Measurements from ENCODE around the gene PDCD5. TPM values are rescaled to one million over a fixed set of nuclear protein-coding genes. Genes with fewer than 3 reads are reported as not detected.
"Not testable (repeated sequence)": the region's sequence is repeated elsewhere in the genome, so short reads cannot be mapped to it uniquely, and the experiment has no call there.

PDCD5 gene
- polyA plus RNA-seq, 2 donors = 95.3 to 197 TPM

GRCh38 chr19:32550666-32551065, 30.3 kb upstream of the PDCD5 start:
- Histone ChIP-seq H3K4me3 (ENCODE audit: low read depth in 1 of 2, low read length in 2 of 2) (no peak overlapping the region), H3K27ac (ENCODE audit: low read depth in 2 of 2, low read length in 1 of 2) (no peak overlapping the region), H3K27me3 (ENCODE audit: control insufficient read depth in 1 of 2, insufficient read depth in 2 of 2, low read length in 2 of 2) (no peaks in the 10 kb centered on the region), H3K36me3 (ENCODE audit: control insufficient read depth in 2 of 2, insufficient read depth in 2 of 2, low read length in 1 of 2) (no peaks in the 10 kb centered on the region), H3K4me1 (ENCODE audit: control insufficient read depth in 2 of 2, insufficient read depth in 2 of 2, low read length in 1 of 2) (no peaks in the 10 kb centered on the region), H3K9me3 (ENCODE audit: control insufficient read depth in 2 of 2, insufficient read depth in 1 of 2, low read depth in 1 of 2, low read length in 1 of 2) (peaks cover 0 to 2% of the 10 kb centered on the region in 2 donors)
- 54 to 56% methylated on average over 5 of the region's 5 CpGs for WGBS, 2 donors

GRCh38 chr19:32555786-32556185, 25.2 kb upstream of the PDCD5 start:
- Histone ChIP-seq H3K27ac (ENCODE audit: low read depth in 2 of 2, low read length in 1 of 2) (no peak overlapping the region), H3K4me1 (ENCODE audit: control insufficient read depth in 2 of 2, insufficient read depth in 2 of 2, low read length in 1 of 2) (no peaks in the 10 kb centered on the region), H3K9me3 (ENCODE audit: control insufficient read depth in 2 of 2, insufficient read depth in 1 of 2, low read depth in 1 of 2, low read length in 1 of 2) (no peaks in the 10 kb centered on the region), H3K4me3 (ENCODE audit: low read depth in 1 of 2, low read length in 2 of 2) (no peak overlapping the region), H3K36me3 (ENCODE audit: control insufficient read depth in 2 of 2, insufficient read depth in 2 of 2, low read length in 1 of 2) (no peaks in the 10 kb centered on the region), H3K27me3 (ENCODE audit: control insufficient read depth in 1 of 2, insufficient read depth in 2 of 2, low read length in 2 of 2) (no peaks in the 10 kb centered on the region)
- WGBS, 2 donors = 57 to 93% methylated on average over 1 of the region's 1 CpG

- Histone ChIP-seq H3K4me1 (ENCODE audit: control insufficient read depth in 2 of 2, insufficient read depth in 2 of 2, low read length in 1 of 2) (no peaks in the 10 kb centered on the region), H3K27me3 (ENCODE audit: control insufficient read depth in 1 of 2, insufficient read depth in 2 of 2, low read length in 2 of 2) (no peaks in the 10 kb centered on the region), H3K4me3 (ENCODE audit: low read depth in 1 of 2, low read length in 2 of 2) (no peak overlapping the region), H3K9me3 (ENCODE audit: control insufficient read depth in 2 of 2, insufficient read depth in 1 of 2, low read depth in 1 of 2, low read length in 1 of 2) (no peaks in the 10 kb centered on the region), H3K27ac (ENCODE audit: low read depth in 2 of 2, low read length in 1 of 2) (no peak overlapping the region), H3K36me3 (ENCODE audit: control insufficient read depth in 2 of 2, insufficient read depth in 2 of 2, low read length in 1 of 2) (no peaks in the 10 kb centered on the region)
- WGBS, 2 donors = 58 to 59% methylated on average over 10 of the region's 10 CpGs
These were observed 22.3 kb upstream of the PDCD5 start for GRCh38 chr19:32558607-32559228.

GRCh38 chr19:32563761-32564160, 17.2 kb upstream of the PDCD5 start:
- no peak overlapping the region for H3K27ac ChIP-seq (ENCODE audit: low read depth in 2 of 2, low read length in 1 of 2)
- H3K9me3 ChIP-seq (ENCODE audit: control insufficient read depth in 2 of 2, insufficient read depth in 1 of 2, low read depth in 1 of 2, low read length in 1 of 2) = no peaks in the 10 kb centered on the region
- no peaks in the 10 kb centered on the region for H3K27me3 ChIP-seq (ENCODE audit: control insufficient read depth in 1 of 2, insufficient read depth in 2 of 2, low read length in 2 of 2)
- 89 to 95% methylated on average over 9 of the region's 9 CpGs for WGBS, 2 donors
- H3K4me1 ChIP-seq (ENCODE audit: control insufficient read depth in 2 of 2, insufficient read depth in 2 of 2, low read length in 1 of 2) = no peaks in the 10 kb centered on the region
- no peaks in the 10 kb centered on the region for H3K36me3 ChIP-seq (ENCODE audit: control insufficient read depth in 2 of 2, insufficient read depth in 2 of 2, low read length in 1 of 2)
- no peak overlapping the region for H3K4me3 ChIP-seq (ENCODE audit: low read depth in 1 of 2, low read length in 2 of 2)

- 70% methylated on average over 5 of the region's 5 CpGs for WGBS, 2 donors
- Histone ChIP-seq H3K4me1 (ENCODE audit: control insufficient read depth in 2 of 2, insufficient read depth in 2 of 2, low read length in 1 of 2) (no peaks in the 10 kb centered on the region), H3K27ac (ENCODE audit: low read depth in 2 of 2, low read length in 1 of 2) (no peak overlapping the region), H3K36me3 (ENCODE audit: control insufficient read depth in 2 of 2, insufficient read depth in 2 of 2, low read length in 1 of 2) (no peaks in the 10 kb centered on the region), H3K27me3 (ENCODE audit: control insufficient read depth in 1 of 2, insufficient read depth in 2 of 2, low read length in 2 of 2) (no peaks in the 10 kb centered on the region), H3K9me3 (ENCODE audit: control insufficient read depth in 2 of 2, insufficient read depth in 1 of 2, low read depth in 1 of 2, low read length in 1 of 2) (no peaks in the 10 kb centered on the region), H3K4me3 (ENCODE audit: low read depth in 1 of 2, low read length in 2 of 2) (no peak overlapping the region)
These were observed 14.7 kb upstream of the PDCD5 start for GRCh38 chr19:32566246-32566830.

GRCh38 chr19:32567486-32567885, 13.5 kb upstream of the PDCD5 start:
- 89 to 90% methylated on average over 9 of the region's 9 CpGs for WGBS, 2 donors
- Histone ChIP-seq H3K36me3 (ENCODE audit: control insufficient read depth in 2 of 2, insufficient read depth in 2 of 2, low read length in 1 of 2) (no peaks in the 10 kb centered on the region), H3K9me3 (ENCODE audit: control insufficient read depth in 2 of 2, insufficient read depth in 1 of 2, low read depth in 1 of 2, low read length in 1 of 2) (no peaks in the 10 kb centered on the region), H3K27ac (ENCODE audit: low read depth in 2 of 2, low read length in 1 of 2) (no peak overlapping the region), H3K4me1 (ENCODE audit: control insufficient read depth in 2 of 2, insufficient read depth in 2 of 2, low read length in 1 of 2) (no peaks in the 10 kb centered on the region), H3K27me3 (ENCODE audit: control insufficient read depth in 1 of 2, insufficient read depth in 2 of 2, low read length in 2 of 2) (no peaks in the 10 kb centered on the region), H3K4me3 (ENCODE audit: low read depth in 1 of 2, low read length in 2 of 2) (no peak overlapping the region)

- no peaks in the 10 kb centered on the region for H3K9me3 ChIP-seq (ENCODE audit: control insufficient read depth in 2 of 2, insufficient read depth in 1 of 2, low read depth in 1 of 2, low read length in 1 of 2)
- H3K27me3 ChIP-seq (ENCODE audit: control insufficient read depth in 1 of 2, insufficient read depth in 2 of 2, low read length in 2 of 2) = no peaks in the 10 kb centered on the region
- 32 to 33% methylated on average over 15 of the region's 15 CpGs for WGBS, 2 donors
- no peaks in the 10 kb centered on the region for H3K4me1 ChIP-seq (ENCODE audit: control insufficient read depth in 2 of 2, insufficient read depth in 2 of 2, low read length in 1 of 2)
- no peak overlapping the region for H3K27ac ChIP-seq (ENCODE audit: low read depth in 2 of 2, low read length in 1 of 2)
- H3K4me3 ChIP-seq (ENCODE audit: low read depth in 1 of 2, low read length in 2 of 2) = no peak overlapping the region
- H3K36me3 ChIP-seq (ENCODE audit: control insufficient read depth in 2 of 2, insufficient read depth in 2 of 2, low read length in 1 of 2) = no peaks in the 10 kb centered on the region
These were observed 10.8 kb upstream of the PDCD5 start for GRCh38 chr19:32570081-32570785.

GRCh38 chr19:32571471-32572075, 9.4 kb upstream of the PDCD5 start:
- not testable (repeated sequence) for H3K4me1 ChIP-seq (ENCODE audit: control insufficient read depth in 2 of 2, insufficient read depth in 2 of 2, low read length in 1 of 2); H3K4me3 ChIP-seq (ENCODE audit: low read depth in 1 of 2, low read length in 2 of 2); H3K27ac ChIP-seq (ENCODE audit: low read depth in 2 of 2, low read length in 1 of 2); H3K36me3 ChIP-seq (ENCODE audit: control insufficient read depth in 2 of 2, insufficient read depth in 2 of 2, low read length in 1 of 2); H3K9me3 ChIP-seq (ENCODE audit: control insufficient read depth in 2 of 2, insufficient read depth in 1 of 2, low read depth in 1 of 2, low read length in 1 of 2); H3K27me3 ChIP-seq (ENCODE audit: control insufficient read depth in 1 of 2, insufficient read depth in 2 of 2, low read length in 2 of 2)
- WGBS, 2 donors = 73 to 85% methylated on average over 17 to 33 of the region's 36 CpGs

- H3K4me3 ChIP-seq (ENCODE audit: low read depth in 1 of 2, low read length in 2 of 2); H3K4me1 ChIP-seq (ENCODE audit: control insufficient read depth in 2 of 2, insufficient read depth in 2 of 2, low read length in 1 of 2); H3K27me3 ChIP-seq (ENCODE audit: control insufficient read depth in 1 of 2, insufficient read depth in 2 of 2, low read length in 2 of 2); H3K36me3 ChIP-seq (ENCODE audit: control insufficient read depth in 2 of 2, insufficient read depth in 2 of 2, low read length in 1 of 2); H3K9me3 ChIP-seq (ENCODE audit: control insufficient read depth in 2 of 2, insufficient read depth in 1 of 2, low read depth in 1 of 2, low read length in 1 of 2); H3K27ac ChIP-seq (ENCODE audit: low read depth in 2 of 2, low read length in 1 of 2): not testable (repeated sequence)
- WGBS, 2 donors = 77 to 83% methylated on average over 19 to 21 of the region's 21 CpGs
These were observed 8.1 kb upstream of the PDCD5 start for GRCh38 chr19:32572700-32573491.

Data from esophagus (tissue), 2 donors.